HEK293T (cell line): Measurements from ENCODE around the gene NAALAD2.

Experiments used
- ARNT ChIP-seq: fragments of 450-650 bp; IDR thresholded peaks from 2 replicates; pipeline ENCODE4 v1.6.1; 2017; ENCODE audit warnings: mild to moderate bottlenecking
- BHLHE40 ChIP-seq: fragments of 450-650 bp; IDR thresholded peaks from 2 replicates; pipeline ENCODE4 v1.6.1; 2016; ENCODE audit warnings: mild to moderate bottlenecking, moderate library complexity, borderline replicate concordance
- CTBP1 ChIP-seq: fragments of 450-650 bp; IDR thresholded peaks from 2 replicates; pipeline ENCODE4 v1.6.1; 2016; ENCODE audit warnings: borderline replicate concordance
- ELF4 ChIP-seq: fragments of 450-650 bp; IDR thresholded peaks from 2 replicates; pipeline ENCODE4 v1.6.1; 2017; ENCODE audit warnings: antibody characterized with exemption
- FOXA1 ChIP-seq: fragments of 450-650 bp; IDR thresholded peaks from 2 replicates; pipeline ENCODE4 v1.6.1; 2016; ENCODE audit warnings: mild to moderate bottlenecking
- FOXK2 ChIP-seq: fragments of 450-650 bp; IDR thresholded peaks from 2 replicates; pipeline ENCODE4 v1.6.1; 2016; ENCODE audit warnings: mild to moderate bottlenecking
- FOXM1 ChIP-seq: fragments of 450-650 bp; IDR thresholded peaks from 2 replicates; pipeline ENCODE4 v1.6.1; 2017; ENCODE audit warnings: mild to moderate bottlenecking, borderline replicate concordance
- HDGF ChIP-seq: fragments of 450-650 bp; IDR thresholded peaks from 2 replicates; pipeline ENCODE4 v1.6.1; 2017; ENCODE audit warnings: antibody characterized with exemption, borderline replicate concordance
- L3MBTL2 ChIP-seq: fragments of 450-650 bp; conservative IDR thresholded peaks from 2 replicates; pipeline ENCODE4 v1.6.1; 2016; ENCODE audit warnings: mild to moderate bottlenecking
- NFRKB ChIP-seq: fragments of 450-650 bp; IDR thresholded peaks from 2 replicates; pipeline ENCODE4 v1.6.1; 2016; ENCODE audit warnings: mild to moderate bottlenecking, moderate library complexity
- SP1 ChIP-seq: fragments of 450-650 bp; IDR thresholded peaks from 2 replicates; pipeline ENCODE4 v1.6.1; 2017
- SUZ12 ChIP-seq: fragments of 450-650 bp; IDR thresholded peaks from 2 replicates; pipeline ENCODE4 v1.6.1; 2016; ENCODE audit warnings: mild to moderate bottlenecking
- TARDBP ChIP-seq: fragments of 450-650 bp; IDR thresholded peaks from 2 replicates; pipeline ENCODE4 v1.6.1; 2016
- ZNF384 ChIP-seq: fragments of 450-650 bp; IDR thresholded peaks from 2 replicates; pipeline ENCODE4 v1.6.1; 2016

DNA sequence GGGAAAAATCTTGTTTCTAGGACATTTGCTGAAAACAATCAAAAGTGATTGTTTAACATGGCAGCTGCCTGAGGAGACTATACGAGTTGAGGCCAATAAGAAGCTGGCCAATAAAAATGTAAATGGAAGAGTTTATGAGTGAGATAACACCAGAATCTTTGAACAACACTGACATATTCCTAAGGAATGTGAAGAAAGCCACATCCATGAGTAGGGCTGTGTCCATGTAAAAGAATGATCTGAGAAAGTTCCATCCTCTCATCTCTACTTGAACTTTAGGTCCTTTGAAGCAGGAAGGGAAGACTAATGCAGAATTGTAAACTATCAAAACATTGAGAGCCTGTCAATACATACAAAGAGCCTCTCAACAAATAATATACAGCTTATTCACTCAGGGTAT lies 95.3 kb downstream of the NAALAD2 start:
- no peak for TF ChIP-seq CTBP1
- no peak for TF ChIP-seq FOXM1
- no peak for TF ChIP-seq ARNT
- no peak for TF ChIP-seq FOXA1
- no peak for TF ChIP-seq BHLHE40
- TF ChIP-seq L3MBTL2, result no peak
- no peak for TF ChIP-seq ZNF384
- no peak for TF ChIP-seq HDGF
- TF ChIP-seq NFRKB, result no peak
- no peak for TF ChIP-seq ELF4
- no peak for TF ChIP-seq TARDBP
- TF ChIP-seq FOXK2, result no peak
- TF ChIP-seq SP1, result no peak
- TF ChIP-seq SUZ12, result no peak
